HCT116 (cell line): Measurements from ENCODE around the gene GPR171. TPM values are rescaled to one million over a fixed set of nuclear protein-coding genes. Genes with fewer than 3 reads are reported as not detected.

Experiments used
- ATAC-seq: fragments of 200-7000 bp; cut with Tn5 transposase; 2 replicates; pipeline ENCODE4 v1.9.1; 2020; ENCODE audit warnings: mild to moderate bottlenecking, moderate library complexity
- BruUV-seq: library from RNA; stranded (reverse); fragments of 400-500 nt; replicated peaks from 2 replicates; lab custom pipeline; 2021; lab: Mats Ljungman, UMichigan
- CTCF ChIA-PET: fragments of 300-600 bp; sonication (Branson Sonifier 250); formaldehyde crosslinking; loops from one replicate; lab custom pipeline; 2021; ENCODE audit warnings: antibody characterized with exemption; lab: Charles Lee
- POLR2A ChIA-PET: fragments of 300-600, 350-600 bp; sonication (Branson Sonifier 250); formaldehyde crosslinking; loops from one replicate; lab custom pipeline; 2021; ENCODE audit warnings: antibody characterized with exemption; lab: Charles Lee
- RAD21 ChIA-PET, 2 experiments: fragments of 300-600 bp; sonication (Branson Sonifier 250); formaldehyde crosslinking; loops; one replicate each; lab custom pipeline; 2023; ENCODE audit warnings: low total read pairs in 2 of 2; ENCODE audit not compliant: uncharacterized antibody in 2 of 2, unreplicated experiment in 2 of 2, low non-redundant PET in 1 of 2; lab: Charles Lee
- DNase-seq: peaks from one replicate; pipeline ENCODE4 v3.0.0-alpha.2; 2010; ENCODE audit warnings: low read depth, low spot score
- H2AFZ ChIP-seq: fragments of 200-600 bp; shearing (Covaris generic), sonication (generic); 2 replicates; pipeline ENCODE4 v1.6.1; 2017; ENCODE audit warnings: low read depth, mixed run types, mixed read lengths, antibody characterized with exemption, low read length; ENCODE audit not compliant: poor library complexity, severe bottlenecking
- H3K27ac ChIP-seq: 2 replicates; pipeline ENCODE4 v1.5.1; 2012; ENCODE audit warnings: low read depth, low read length
- H3K27me3 ChIP-seq: fragments of 200-600 bp; sonication (generic); 2 replicates; pipeline ENCODE4 v1.6.1; 2016; ENCODE audit warnings: mixed run types, low read length, mixed read lengths; ENCODE audit not compliant: insufficient read depth
- H3K36me3 ChIP-seq, 2 experiments: fragments of 200-500 bp in 1 of 2; fragments of 200-600 bp in 1 of 2; sonication (Bioruptor generic) in 1 of 2; sonication (generic) in 1 of 2; 2 replicates each; pipeline versions ENCODE4 v1.5.1 to v1.6.1; 2014 to 2016; ENCODE audit warnings: low read length in 2 of 2, inconsistent platforms in 1 of 2, mixed read lengths in 1 of 2, mixed run types in 1 of 2; ENCODE audit not compliant: insufficient read depth in 2 of 2, control insufficient read depth in 1 of 2
- H3K4me1 ChIP-seq, 2 experiments: fragments of 200-600 bp in 1 of 2; sonication (generic) in 1 of 2; 2 replicates each; pipeline versions ENCODE4 v1.5.1 to v1.6.1; 2012 to 2017; ENCODE audit warnings: low read length in 2 of 2, inconsistent platforms in 1 of 2, mild to moderate bottlenecking in 1 of 2, mixed read lengths in 1 of 2, mixed run types in 1 of 2, moderate library complexity in 1 of 2; ENCODE audit not compliant: insufficient read depth in 2 of 2, control insufficient read depth in 1 of 2
- H3K4me2 ChIP-seq: fragments of 200-600 bp; sonication (generic); 2 replicates; pipeline ENCODE4 v1.6.1; 2017; ENCODE audit warnings: mixed run types, low read length, mixed read lengths
- H3K4me3 ChIP-seq, 2 experiments: fragments of 200-600 bp in 1 of 2; sonication (generic) in 1 of 2; replicated peaks in 1 of 2; 2 replicates each; pipeline ENCODE4 v1.5.1; 2011 to 2016; ENCODE audit warnings: low read length in 2 of 2, control low read depth in 1 of 2, low read depth in 1 of 2, mild to moderate bottlenecking in 1 of 2, mixed read lengths in 1 of 2, mixed run types in 1 of 2
- H3K79me2 ChIP-seq: fragments of 200-600 bp; sonication (generic); 2 replicates; pipeline ENCODE4 v1.6.1; 2017; ENCODE audit warnings: mild to moderate bottlenecking, mixed run types, low read length, moderate library complexity, mixed read lengths; ENCODE audit not compliant: insufficient read depth
- H3K9ac ChIP-seq: fragments of 200-600 bp; sonication (generic); 2 replicates; pipeline ENCODE4 v1.6.1; 2016; ENCODE audit warnings: low read length, mixed read lengths
- H3K9me2 ChIP-seq: fragments of 200-600 bp; sonication (generic), shearing (Covaris generic); 2 replicates; pipeline ENCODE4 v1.6.1; 2017; ENCODE audit warnings: mixed run types, mild to moderate bottlenecking, moderate library complexity; ENCODE audit not compliant: insufficient read depth
- H3K9me3 ChIP-seq, 2 experiments: fragments of 200-500 bp in 1 of 2; fragments of 200-600 bp in 1 of 2; sonication (Bioruptor generic) in 1 of 2; sonication (generic) in 1 of 2; 2 replicates each; pipeline ENCODE4 v1.6.1; 2014 to 2017; ENCODE audit warnings: low read length in 2 of 2, mixed read lengths in 2 of 2, inconsistent platforms in 1 of 2, low read depth in 1 of 2, mild to moderate bottlenecking in 1 of 2, mixed run types in 1 of 2, moderate library complexity in 1 of 2; ENCODE audit not compliant: control insufficient read depth in 1 of 2, insufficient read depth in 1 of 2
- H4K20me1 ChIP-seq: fragments of 200-600 bp; sonication (generic), shearing (Covaris generic); 2 replicates; pipeline ENCODE4 v1.6.1; 2017; ENCODE audit warnings: mixed run types, mild to moderate bottlenecking, moderate library complexity; ENCODE audit not compliant: insufficient read depth
- CEBPB ChIP-seq: IDR thresholded peaks from 2 replicates; pipeline ENCODE4 v1.6.1; 2012; ENCODE audit warnings: low read depth
- EGR1 ChIP-seq: IDR thresholded peaks from 2 replicates; pipeline ENCODE4 v1.6.1; 2012; ENCODE audit warnings: low read depth
- ELF1 ChIP-seq: IDR thresholded peaks from 2 replicates; pipeline ENCODE4 v1.6.1; 2012; ENCODE audit warnings: low read depth, borderline replicate concordance
- EZH2phosphoT487 ChIP-seq: fragments of 200-600 bp; IDR thresholded peaks from 2 replicates; pipeline ENCODE4 v1.6.1; 2018; ENCODE audit warnings: antibody characterized with exemption, borderline replicate concordance
- FOSL1 ChIP-seq: IDR thresholded peaks from 2 replicates; pipeline ENCODE4 v1.6.1; 2012; ENCODE audit warnings: low read depth
- POLR2AphosphoS5 ChIP-seq: IDR thresholded peaks from 2 replicates; pipeline ENCODE4 v1.6.1; 2011; ENCODE audit warnings: mild to moderate bottlenecking, low read depth, low read length, moderate library complexity
- REST ChIP-seq: IDR thresholded peaks from 2 replicates; pipeline ENCODE4 v1.6.1; 2012; ENCODE audit warnings: low read depth
- SIN3A ChIP-seq: IDR thresholded peaks from 2 replicates; pipeline ENCODE4 v1.6.1; 2012; ENCODE audit warnings: low read depth
- SP1 ChIP-seq: IDR thresholded peaks from 2 replicates; pipeline ENCODE4 v1.6.1; 2012; ENCODE audit warnings: low read depth
- ZNF274 ChIP-seq: fragments of 200-500 bp; sonication (Bioruptor generic); IDR thresholded peaks from 2 replicates; pipeline ENCODE4 v1.6.1; 2014; ENCODE audit warnings: mild to moderate bottlenecking, low read depth, low read length, inconsistent platforms
- intact Hi-C: fragments of 100-400 bp; cut with micrococcal nuclease; formaldehyde crosslinking; loops from 2 replicates; pipeline ENCODE4 v1.10.0; 2022
- total RNA-seq: library from RNA; stranded (reverse); gene quantifications from one replicate; pipeline ENCODE4 v1.2.1, GENCODE V29; 2021; ENCODE audit not compliant: unreplicated experiment
- TF ChIP-seq, protein P1 (sequence below): IDR thresholded peaks from 2 replicates; pipeline ENCODE4 v1.6.1; 2011; ENCODE audit warnings: mild to moderate bottlenecking, low read length, moderate library complexity; ENCODE audit not compliant: insufficient replicate concordance; ENCODE audit errors: extremely low read depth
- TF ChIP-seq, protein P2 (sequence below): IDR thresholded peaks from 2 replicates; pipeline ENCODE4 v1.6.1; 2012

The GPR171 gene
- total RNA-seq, 1 experiment from 2014 or later = not detected

- TF ChIP-seq CEBPB = no peak
- TF ChIP-seq, protein P1, sequence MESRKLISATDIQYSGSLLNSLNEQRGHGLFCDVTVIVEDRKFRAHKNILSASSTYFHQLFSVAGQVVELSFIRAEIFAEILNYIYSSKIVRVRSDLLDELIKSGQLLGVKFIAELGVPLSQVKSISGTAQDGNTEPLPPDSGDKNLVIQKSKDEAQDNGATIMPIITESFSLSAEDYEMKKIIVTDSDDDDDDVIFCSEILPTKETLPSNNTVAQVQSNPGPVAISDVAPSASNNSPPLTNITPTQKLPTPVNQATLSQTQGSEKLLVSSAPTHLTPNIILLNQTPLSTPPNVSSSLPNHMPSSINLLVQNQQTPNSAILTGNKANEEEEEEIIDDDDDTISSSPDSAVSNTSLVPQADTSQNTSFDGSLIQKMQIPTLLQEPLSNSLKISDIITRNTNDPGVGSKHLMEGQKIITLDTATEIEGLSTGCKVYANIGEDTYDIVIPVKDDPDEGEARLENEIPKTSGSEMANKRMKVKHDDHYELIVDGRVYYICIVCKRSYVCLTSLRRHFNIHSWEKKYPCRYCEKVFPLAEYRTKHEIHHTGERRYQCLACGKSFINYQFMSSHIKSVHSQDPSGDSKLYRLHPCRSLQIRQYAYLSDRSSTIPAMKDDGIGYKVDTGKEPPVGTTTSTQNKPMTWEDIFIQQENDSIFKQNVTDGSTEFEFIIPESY = no peak
- no peak for TF ChIP-seq EZH2phosphoT487
- TF ChIP-seq SP1 = no peak
- no peak for TF ChIP-seq FOSL1
- no peak for TF ChIP-seq ELF1
- no peak for TF ChIP-seq ZNF274
- TF ChIP-seq REST = no peak
- no peak for TF ChIP-seq EGR1
- no peak for TF ChIP-seq POLR2AphosphoS5
- TF ChIP-seq, protein P2, sequence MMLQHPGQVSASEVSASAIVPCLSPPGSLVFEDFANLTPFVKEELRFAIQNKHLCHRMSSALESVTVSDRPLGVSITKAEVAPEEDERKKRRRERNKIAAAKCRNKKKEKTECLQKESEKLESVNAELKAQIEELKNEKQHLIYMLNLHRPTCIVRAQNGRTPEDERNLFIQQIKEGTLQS = no peak
- TF ChIP-seq SIN3A = no peak
- ChIA-PET POLR2A (no interaction called here), RAD21 (no interaction called here), CTCF (no interaction called here)
- H3K27me3 ChIP-seq = no peaks in the 10 kb centered on the region
- no peak overlapping the region for H3K4me2 ChIP-seq
- ATAC-seq (no peak), DNase-seq (no peak)
- H3K79me2 ChIP-seq = no peaks in the 10 kb centered on the region
- no peak overlapping the region for H2AFZ ChIP-seq
- intact Hi-C loops = no loop called here
- no peaks in the 10 kb centered on the region for H3K4me1 ChIP-seq
- no peak overlapping the region for H3K9ac ChIP-seq
- H3K9me3 ChIP-seq = no peaks in the 10 kb centered on the region
- no peak overlapping the region for H3K27ac ChIP-seq
- H3K4me3 ChIP-seq = no peak overlapping the region
- no peaks in the 10 kb centered on the region for H4K20me1 ChIP-seq
- H3K36me3 ChIP-seq = no peaks in the 10 kb centered on the region
- BruUV-seq = no TSS peak
- 0 out of 2 replicates have a peak, but pooled peaks cover 3% of the 10 kb centered on the region for H3K9me2 ChIP-seq
Measured at GRCh38 chr3:151201051-151201730, 1.8 kb downstream of the GPR171 start.
